K562 (cell line): ENCODE measurements around the gene LIN7A. TPM values are rescaled to one million over a fixed set of nuclear protein-coding genes. Genes with fewer than 3 reads are reported as not detected.

ENCODE experiments used
- ATAC-seq: fragments of 200-7000 bp; cut with Tn5 transposase; 3 replicates; pipeline ENCODE4 v1.9.1; 2020; ENCODE audit warnings: moderate library complexity
- BruUV-seq: library from RNA; stranded (reverse); fragments of 400-500 nt; replicated peaks from 2 replicates; lab custom pipeline; 2021; lab: Mats Ljungman, UMichigan
- CTCF ChIA-PET: fragments of 300-600 bp; formaldehyde crosslinking; extraction: SDS; loops from one replicate; lab custom pipeline; 2021; ENCODE audit warnings: low intra/inter-chr PET ratio; lab: Yijun Ruan, JAX
- POLR2A ChIA-PET: fragments of 300-600, 350-650 bp; sonication (Branson Sonifier 250); formaldehyde crosslinking; extraction: SDS; loops from one replicate; lab custom pipeline; 2021; ENCODE audit warnings: antibody characterized with exemption, inconsistent platforms; lab: Yijun Ruan, JAX
- DNase-seq, 4 experiments: peaks; one replicate each; pipeline versions ENCODE4 v3.0.0 to v3.0.0-alpha.2; 2011 to 2018; ENCODE audit warnings: low spot score in 3 of 4, mixed read lengths in 3 of 4; ENCODE audit errors: extremely low read depth in 1 of 4
- FAIRE-seq: peaks from 2 replicates; lab custom pipeline; 2011; peaks lifted over from hg19 to GRCh38; lab: Jason Lieb, UNC
- H2AFZ ChIP-seq: 2 replicates; pipeline ENCODE4 v1.6.0; 2011; ENCODE audit warnings: low read depth, low read length, control low read depth, inconsistent platforms
- H3K27ac ChIP-seq: fragments of 200-600 bp; 3 replicates; pipeline ENCODE4 v1.8.0; 2011; ENCODE audit warnings: low read depth, mild to moderate bottlenecking, control low read depth, inconsistent platforms, low read length, moderate library complexity, mixed read lengths; ENCODE audit errors: extremely low read depth
- H3K27me3 ChIP-seq, 2 experiments: fragments of 300-600 bp in 1 of 2; 2 replicates in 1 of 2; 3 replicates in 1 of 2; pipeline versions ENCODE4 v1.6.0 to v1.8.0; 2011; ENCODE audit warnings: inconsistent platforms in 2 of 2, low read length in 2 of 2, mild to moderate bottlenecking in 1 of 2, mixed read lengths in 1 of 2, moderate library complexity in 1 of 2; ENCODE audit not compliant: control insufficient read depth in 2 of 2, insufficient read depth in 2 of 2
- H3K36me3 ChIP-seq: fragments of 300-600 bp; 3 replicates; pipeline ENCODE4 v1.8.0; 2011; ENCODE audit warnings: mild to moderate bottlenecking, low read length, inconsistent platforms; ENCODE audit not compliant: control insufficient read depth, insufficient read depth
- H3K4me1 ChIP-seq, 2 experiments: fragments of 200-600 bp in 1 of 2; replicated peaks in 1 of 2; 2 replicates in 1 of 2; 3 replicates in 1 of 2; pipeline versions ENCODE4 v1.5.1 to v1.8.0; 2011; ENCODE audit warnings: inconsistent platforms in 2 of 2, low read length in 2 of 2, mild to moderate bottlenecking in 1 of 2, mixed read lengths in 1 of 2, moderate library complexity in 1 of 2; ENCODE audit not compliant: control insufficient read depth in 2 of 2, insufficient read depth in 2 of 2
- H3K4me2 ChIP-seq: 2 replicates; pipeline ENCODE4 v1.6.1; 2011; ENCODE audit warnings: low read length, control low read depth, inconsistent platforms, mixed read lengths; ENCODE audit not compliant: insufficient read depth
- H3K4me3 ChIP-seq: fragments of 200-600 bp; sonication (generic), shearing (Covaris generic); 2 replicates; pipeline ENCODE4 v1.5.1; 2016; ENCODE audit warnings: control low read depth, inconsistent platforms
- H3K79me2 ChIP-seq: fragments of 200-600 bp; 3 replicates; pipeline ENCODE4 v1.8.0; 2011; ENCODE audit warnings: low read length, inconsistent platforms; ENCODE audit not compliant: control insufficient read depth, insufficient read depth
- H3K9ac ChIP-seq, 2 experiments: 2 replicates each; pipeline versions ENCODE4 v1.6.0 to v1.6.1; 2011; ENCODE audit warnings: low read depth in 2 of 2, low read length in 2 of 2, control low read depth in 1 of 2, inconsistent platforms in 1 of 2, mild to moderate bottlenecking in 1 of 2, mixed read lengths in 1 of 2; ENCODE audit not compliant: insufficient read depth in 1 of 2
- H3K9me1 ChIP-seq: one replicate; pipeline ENCODE4 v1.6.0; 2011; ENCODE audit warnings: inconsistent platforms, mild to moderate bottlenecking, low read length, moderate library complexity; ENCODE audit not compliant: control insufficient read depth, insufficient read depth
- H3K9me3 ChIP-seq: replicated peaks from 2 replicates; pipeline ENCODE4 v1.5.1; 2011; ENCODE audit warnings: low read depth, low read length, inconsistent platforms; ENCODE audit not compliant: control insufficient read depth, insufficient read depth
- H4K20me1 ChIP-seq: replicated peaks from 2 replicates; pipeline ENCODE4 v1.6.1; 2011; ENCODE audit warnings: low read length, inconsistent platforms, mixed read lengths; ENCODE audit not compliant: control insufficient read depth, insufficient read depth
- CCAR2 ChIP-seq: fragments of 200-400 bp; formaldehyde crosslinking; IDR thresholded peaks from 2 replicates; pipeline ENCODE4 v1.6.1; 2017; ENCODE audit warnings: mild to moderate bottlenecking, low read depth, low read length
- ESRRA ChIP-seq: fragments of 450-650 bp; IDR thresholded peaks from 2 replicates; pipeline ENCODE4 v1.6.1; 2014; ENCODE audit warnings: low read depth, mild to moderate bottlenecking, moderate library complexity, borderline replicate concordance
- HOXB6 ChIP-seq: fragments of 250-450 bp; sonication (Bioruptor Pico); IDR thresholded peaks from 2 replicates; pipeline ENCODE4 v1.5.1; 2022; ENCODE audit warnings: mild to moderate bottlenecking, borderline replicate concordance
- NELFE ChIP-seq: IDR thresholded peaks from 2 replicates; pipeline ENCODE4 v1.6.1; 2011; ENCODE audit warnings: mild to moderate bottlenecking; ENCODE audit not compliant: insufficient read depth, insufficient read length
- SAFB ChIP-seq: fragments of 200-400 bp; formaldehyde crosslinking; IDR thresholded peaks from 2 replicates; pipeline ENCODE4 v1.6.1; 2017; ENCODE audit warnings: low read depth, low read length, borderline replicate concordance
- SNRNP70 ChIP-seq: fragments of 200-400 bp; formaldehyde crosslinking; optimal IDR thresholded peaks from 2 replicates; pipeline ENCODE3; 2017; ENCODE audit warnings: low read depth, low read length
- STAG1 ChIP-seq: sonication (generic); formaldehyde crosslinking; IDR thresholded peaks from 2 replicates; pipeline ENCODE4 v1.5.0; 2020; ENCODE audit warnings: missing genetic modification reagents, borderline replicate concordance
- ZKSCAN1 ChIP-seq: fragments of 150-350 bp; IDR thresholded peaks from 2 replicates; pipeline ENCODE4 v1.6.1; 2016; ENCODE audit warnings: low read depth, low read length
- ZNF134 ChIP-seq: fragments of 250-450 bp; sonication (Bioruptor Pico); conservative IDR thresholded peaks from 2 replicates; pipeline ENCODE4 v1.4.0; 2020
- WGBS: fragments of 100-300 bp; shearing (Covaris generic); methylation state at CpG from one replicate; pipeline ENCODE4 v1.1.6; 2016; ENCODE audit warnings: low coverage, mixed read lengths; ENCODE audit not compliant: insufficient coverage; ENCODE audit errors: missing lambda C conversion rate; 5-methylcytosine and 5-hydroxymethylcytosine counted together
- in situ Hi-C: fragments of 300-500 bp; cut with MboI; formaldehyde crosslinking; loops from 4 replicates; pipeline ENCODE4 v1.15.0; 2018; ENCODE audit warnings: inconsistent platforms, mixed read lengths
- intact Hi-C: fragments of 100-400 bp; cut with micrococcal nuclease; formaldehyde crosslinking; loops from 2 replicates; pipeline ENCODE4 v1.14.2; 2022
- polyA plus RNA-seq, 8 experiments: library from polyadenylated mRNA; depleted of rRNA in 4 of 8; stranded (reverse) in 5 of 8; unstranded in 3 of 8; fragments of >200 nt; fragmentation: Nextera tagmentation in 2 of 8; fragmentation: Illumina TruSeq in 1 of 8; extraction: Ambion mirVana in 2 of 8; extraction: Trizol in 1 of 8; gene quantifications; 2 replicates each; pipeline versions ENCODE4 v1.2.1 to v1.2.3, GENCODE V29; 2011 to 2014; ENCODE audit warnings: inconsistent platforms in 1 of 8, missing spikeins in 1 of 8
- total RNA-seq, 7 experiments: library from RNA; depleted of rRNA in 6 of 7; stranded (reverse); fragments of >200 nt in 6 of 7; fragmentation: Illumina TruSeq in 2 of 7; extraction: Trizol in 2 of 7; gene quantifications; 2 replicates each; pipeline versions ENCODE4 v1.2.1 to v1.2.3, GENCODE V29; 2011 to 2021; ENCODE audit warnings: low replicate concordance in 1 of 7
- TF ChIP-seq, protein P1 (sequence below): fragments of 250-450 bp; sonication (Bioruptor Pico); IDR thresholded peaks from 2 replicates; pipeline ENCODE4 v1.5.0; 2021; ENCODE audit warnings: mild to moderate bottlenecking, borderline replicate concordance
- TF ChIP-seq, protein P2 (sequence below), 2 experiments: fragments of 450-650 bp in 1 of 2; sonication (generic) in 1 of 2; formaldehyde crosslinking in 1 of 2; IDR thresholded peaks in 1 of 2; conservative IDR thresholded peaks in 1 of 2; 2 replicates each; pipeline versions ENCODE4 v1.6.1 to v1.8.1; 2016 to 2023; ENCODE audit warnings: mild to moderate bottlenecking in 2 of 2, moderate library complexity in 2 of 2, inconsistent platforms in 1 of 2, missing genetic modification reagents in 1 of 2

LIN7A gene
- total and polyA plus RNA-seq, 9 of the 15 experiments (the other 6 are each of a cell fraction or from before 2014, with no cell fraction given) = not detected

DNA sequence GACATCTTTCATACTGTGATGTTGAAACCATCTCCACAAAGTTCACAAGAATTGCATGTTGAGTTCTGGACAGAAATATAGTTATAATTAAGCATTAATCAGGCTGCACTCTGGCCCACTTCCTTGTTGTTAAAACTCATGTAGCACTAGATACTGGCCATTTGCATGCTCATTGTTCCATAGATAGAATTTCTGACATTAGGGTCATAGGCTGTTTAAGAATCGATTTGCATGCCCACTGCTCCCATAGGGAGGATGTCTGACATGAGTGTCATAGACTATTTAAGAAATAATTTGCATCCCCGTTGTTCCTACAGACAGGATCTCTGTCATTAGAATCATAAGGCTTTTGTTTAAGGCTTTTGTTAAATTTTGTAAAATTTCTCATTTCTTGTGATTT, 170.8 kb downstream of the LIN7A start (continued):
- no peak for TF ChIP-seq ZNF134 (CRISPR knock-in tag)
- TF ChIP-seq ZKSCAN1 = no peak
- TF ChIP-seq SAFB = no peak
- no peak for TF ChIP-seq HOXB6 (CRISPR knock-in tag)

DNA sequence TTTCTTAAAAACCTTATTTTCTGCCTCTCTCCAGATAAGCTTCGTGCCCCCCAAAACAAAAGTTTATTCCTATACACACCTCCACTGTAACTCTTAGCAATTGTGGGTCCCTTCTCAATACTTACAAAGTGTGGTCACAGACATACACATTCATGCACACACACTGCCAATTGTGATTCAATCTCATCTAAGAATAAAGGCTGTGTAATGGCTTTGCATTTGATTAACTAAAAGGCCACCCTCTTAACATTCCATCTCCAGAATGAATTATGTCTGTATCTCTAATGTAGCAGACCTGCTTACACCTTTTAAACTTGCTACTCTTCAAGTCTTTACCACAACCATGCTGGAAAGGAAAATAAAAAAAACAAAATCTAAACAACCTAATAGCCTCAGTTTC, 171.5 kb downstream of the LIN7A start:
- H3K79me2 ChIP-seq = no peaks in the 10 kb centered on the region
- POLR2A ChIA-PET = no interaction called here
- H4K20me1 ChIP-seq = no peaks in the 10 kb centered on the region
- no peak for DNase-seq
- H3K9me3 ChIP-seq = no peaks in the 10 kb centered on the region
- no peak overlapping the region for H3K4me2 ChIP-seq
- intact Hi-C loops = no loop called here
- no TSS peak for BruUV-seq
- no peak overlapping the region for H3K27ac ChIP-seq
- no peak overlapping the region for H3K4me3 ChIP-seq
- WGBS = 0% methylated on average over 1 of the region's 1 CpG
- no peak overlapping the region for H2AFZ ChIP-seq
- no peak for ATAC-seq
- H3K9me1 ChIP-seq = no peaks in the 10 kb centered on the region
- FAIRE-seq = no peak
- H3K27me3 ChIP-seq = no peaks in the 10 kb centered on the region
- no peaks in the 10 kb centered on the region for H3K4me1 ChIP-seq
- H3K9ac ChIP-seq = no peak overlapping the region
- H3K36me3 ChIP-seq = no peaks in the 10 kb centered on the region
- in situ Hi-C loops = no loop called here
- CTCF ChIA-PET = no interaction called here
- TF ChIP-seq SNRNP70 (no peak), HOXB6 (CRISPR knock-in tag) (no peak), ESRRA (no peak), STAG1 (no peak), CCAR2 (no peak), NELFE (no peak)
- TF ChIP-seq, protein P1, sequence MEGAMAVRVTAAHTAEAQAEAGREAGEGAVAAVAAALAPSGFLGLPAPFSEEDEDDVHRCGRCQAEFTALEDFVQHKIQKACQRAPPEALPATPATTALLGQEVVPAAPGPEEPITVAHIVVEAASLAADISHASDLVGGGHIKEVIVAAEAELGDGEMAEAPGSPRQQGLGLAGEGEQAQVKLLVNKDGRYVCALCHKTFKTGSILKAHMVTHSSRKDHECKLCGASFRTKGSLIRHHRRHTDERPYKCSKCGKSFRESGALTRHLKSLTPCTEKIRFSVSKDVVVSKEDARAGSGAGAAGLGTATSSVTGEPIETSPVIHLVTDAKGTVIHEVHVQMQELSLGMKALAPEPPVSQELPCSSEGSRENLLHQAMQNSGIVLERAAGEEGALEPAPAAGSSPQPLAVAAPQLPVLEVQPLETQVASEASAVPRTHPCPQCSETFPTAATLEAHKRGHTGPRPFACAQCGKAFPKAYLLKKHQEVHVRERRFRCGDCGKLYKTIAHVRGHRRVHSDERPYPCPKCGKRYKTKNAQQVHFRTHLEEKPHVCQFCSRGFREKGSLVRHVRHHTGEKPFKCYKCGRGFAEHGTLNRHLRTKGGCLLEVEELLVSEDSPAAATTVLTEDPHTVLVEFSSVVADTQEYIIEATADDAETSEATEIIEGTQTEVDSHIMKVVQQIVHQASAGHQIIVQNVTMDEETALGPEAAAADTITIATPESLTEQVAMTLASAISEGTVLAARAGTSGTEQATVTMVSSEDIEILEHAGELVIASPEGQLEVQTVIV = no peak
- TF ChIP-seq, protein P2, sequence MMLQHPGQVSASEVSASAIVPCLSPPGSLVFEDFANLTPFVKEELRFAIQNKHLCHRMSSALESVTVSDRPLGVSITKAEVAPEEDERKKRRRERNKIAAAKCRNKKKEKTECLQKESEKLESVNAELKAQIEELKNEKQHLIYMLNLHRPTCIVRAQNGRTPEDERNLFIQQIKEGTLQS (IDR thresholded peaks at IDR 0.05) = no peak
- TF ChIP-seq, protein P2 (CRISPR knock-in tag; conservative IDR thresholded peaks at IDR 0.05) = no peak
